Endodermal cell (in vitro differentiated cells): Measurements from ENCODE around the gene LPP. TPM values are rescaled to one million over a fixed set of nuclear protein-coding genes. Genes with fewer than 3 reads are reported as not detected.

Experiments used
- DNase-seq: peaks from one replicate; pipeline ENCODE4 v3.0.0-alpha.2; 2017
- H3K27ac ChIP-seq: 2 replicates; pipeline ENCODE4 v1.5.1; 2013; ENCODE audit warnings: mild to moderate bottlenecking, low read depth, low read length, moderate library complexity
- H3K27me3 ChIP-seq: 2 replicates; pipeline ENCODE4 v1.6.1; 2013; ENCODE audit warnings: mild to moderate bottlenecking, low read length, moderate library complexity; ENCODE audit not compliant: insufficient read depth, control insufficient read depth, poor library complexity, severe bottlenecking
- H3K36me3 ChIP-seq: 2 replicates; pipeline ENCODE4 v1.7.0; 2013; ENCODE audit warnings: mild to moderate bottlenecking, low read length, moderate library complexity; ENCODE audit not compliant: control insufficient read depth, insufficient read depth
- H3K4me1 ChIP-seq: one replicate; pipeline ENCODE4 v1.7.0; 2013; ENCODE audit warnings: low read length; ENCODE audit not compliant: control insufficient read depth, insufficient read depth
- H3K4me3 ChIP-seq: 2 replicates; pipeline ENCODE4 v1.5.1; 2013; ENCODE audit warnings: mild to moderate bottlenecking, low read length, moderate library complexity
- H3K9ac ChIP-seq: 2 replicates; pipeline ENCODE4 v1.6.1; 2013; ENCODE audit warnings: mild to moderate bottlenecking, low read length, moderate library complexity; ENCODE audit not compliant: poor library complexity, severe bottlenecking; ENCODE audit errors: extremely low read depth
- H3K9me3 ChIP-seq: 2 replicates; pipeline ENCODE4 v1.6.1; 2013; ENCODE audit warnings: mild to moderate bottlenecking, low read length, moderate library complexity; ENCODE audit not compliant: control insufficient read depth
- H3K27ac Mint-ChIP-seq: 2 replicates; pipeline ENCODE4 v1.8.0; 2020; ENCODE audit warnings: mixed read lengths
- H3K27me3 Mint-ChIP-seq: 2 replicates; pipeline ENCODE4 v1.8.0; 2021; ENCODE audit warnings: mild to moderate bottlenecking, mixed read lengths; ENCODE audit not compliant: insufficient read depth
- H3K36me3 Mint-ChIP-seq: 2 replicates; pipeline ENCODE4 v1.8.0; 2020; ENCODE audit warnings: low read depth, mixed read lengths
- H3K4me1 Mint-ChIP-seq: 2 replicates; pipeline ENCODE4 v1.8.0; 2020; ENCODE audit warnings: mixed read lengths
- H3K4me3 Mint-ChIP-seq: 2 replicates; pipeline ENCODE4 v1.8.0; 2020; ENCODE audit warnings: mild to moderate bottlenecking, moderate library complexity, mixed read lengths
- H3K9me3 Mint-ChIP-seq: 2 replicates; pipeline ENCODE4 v1.8.0; 2020; ENCODE audit warnings: mild to moderate bottlenecking, mixed read lengths
- CTCF ChIP-seq: fragments of 200-600 bp; sonication (generic); conservative IDR thresholded peaks from 2 replicates; pipeline ENCODE4 v1.5.0; 2021; ENCODE audit warnings: antibody characterized with exemption, mild to moderate bottlenecking
- WGBS, 2 experiments: methylation state at CpG; one replicate each; pipeline versions ENCODE4 v1.1.5 to v1.1.7; 2013; ENCODE audit warnings: missing lambda C conversion rate in 2 of 2, mixed read lengths in 1 of 2; ENCODE audit not compliant: insufficient coverage in 1 of 2, insufficient read length in 1 of 2; 5-methylcytosine and 5-hydroxymethylcytosine counted together
- total RNA-seq, 2 donors: library from RNA; stranded (reverse); fragmentation: NEBNext Ultra II Directional in 1 of 2; extraction: Animal tissue kit (Norgen Biotek cat#: 25700) in 1 of 2; gene quantifications; 2 replicates in 1 of 2; 3 replicates in 1 of 2; pipeline ENCODE4 v1.2.1, GENCODE V29; 2021

The LPP gene
- total RNA-seq, 2 donors from 2014 or later = 78.0 to 105 TPM

DNA sequence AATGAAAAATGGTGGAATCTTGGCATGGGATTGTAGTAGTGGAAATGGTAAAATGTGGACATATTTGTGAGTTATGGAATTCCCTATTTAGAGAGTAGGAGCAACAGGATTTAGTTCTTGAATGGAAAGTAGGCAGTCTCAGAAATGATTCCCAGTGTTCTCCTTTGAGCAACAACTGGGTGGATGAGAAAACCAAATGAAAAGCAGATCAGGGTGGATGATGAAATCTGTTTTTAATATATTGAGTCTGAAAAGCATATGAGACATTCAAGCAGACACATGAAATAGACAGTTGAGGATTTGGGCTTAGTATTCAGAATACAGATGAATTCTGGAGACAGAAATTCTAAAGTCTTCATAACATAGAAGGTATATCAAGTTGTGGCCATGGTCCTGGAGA is 451.3 kb downstream of the LPP start:
- Histone ChIP-seq H3K4me1 (no peaks in the 10 kb centered on the region), H3K4me3 (no peak overlapping the region), H3K27me3 (no peaks in the 10 kb centered on the region), H3K36me3 (peaks cover 23% of the 10 kb centered on the region), H3K9ac (no peak overlapping the region), H3K27ac (no peak overlapping the region), H3K9me3 (peaks cover 7% of the 10 kb centered on the region)
- no peaks in the 10 kb centered on the region for H3K4me1 Mint-ChIP-seq
- peaks cover 18% of the 10 kb centered on the region for H3K36me3 Mint-ChIP-seq
- no peak overlapping the region for H3K27ac Mint-ChIP-seq
- H3K4me3 Mint-ChIP-seq = no peak overlapping the region
- H3K27me3 Mint-ChIP-seq = no peaks in the 10 kb centered on the region
- peaks cover 8% of the 10 kb centered on the region for H3K9me3 Mint-ChIP-seq
- no peak for TF ChIP-seq CTCF
- DNase-seq = no peak

- Histone ChIP-seq H3K36me3 (peaks cover 30% of the 10 kb centered on the region), H3K9me3 (peaks cover 7% of the 10 kb centered on the region), H3K4me3 (no peak overlapping the region), H3K9ac (no peak overlapping the region), H3K27me3 (no peaks in the 10 kb centered on the region), H3K27ac (no peak overlapping the region), H3K4me1 (no peaks in the 10 kb centered on the region)
- Mint-ChIP-seq H3K9me3 (peaks cover 8% of the 10 kb centered on the region), H3K4me3 (no peak overlapping the region), H3K27me3 (no peaks in the 10 kb centered on the region), H3K27ac (no peak overlapping the region), H3K4me1 (no peaks in the 10 kb centered on the region), H3K36me3 (peaks cover 23% of the 10 kb centered on the region)
- DNase-seq = no peak
- WGBS, 2 experiments = 87 to 92% methylated on average over 3 to 5 of the region's 5 CpGs
- TF ChIP-seq CTCF = no peak
Measured at GRCh38 chr3:188605905-188606304, 451.9 kb downstream of the LPP start.

DNA sequence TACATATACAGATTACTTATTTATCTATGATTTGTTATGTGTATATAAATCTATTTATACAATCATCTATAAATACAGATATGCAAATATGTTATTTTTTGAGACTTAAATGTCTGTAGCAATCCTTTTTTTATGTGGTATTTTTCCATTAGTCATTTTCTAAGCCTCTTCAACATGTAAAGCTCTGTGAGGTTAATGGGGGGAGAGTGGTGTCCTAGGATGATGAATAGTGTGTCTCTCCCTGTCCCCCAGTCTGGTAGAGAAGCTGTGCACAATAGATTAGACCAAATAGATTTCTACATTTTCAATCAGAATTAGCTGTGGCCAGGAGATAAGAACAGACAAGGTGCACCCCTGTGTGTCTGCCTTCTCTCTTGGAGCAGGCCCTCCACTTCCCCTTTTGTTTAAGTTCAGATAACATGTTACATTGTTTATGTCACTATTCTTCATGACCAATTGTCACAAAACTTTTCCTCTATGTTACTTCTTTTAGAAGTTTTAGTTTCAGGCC is 453.9 kb downstream of the LPP start:
- Mint-ChIP-seq H3K4me1 (no peaks in the 10 kb centered on the region), H3K4me3 (no peak overlapping the region), H3K27ac (no peak overlapping the region), H3K27me3 (no peaks in the 10 kb centered on the region), H3K9me3 (peaks cover 8% of the 10 kb centered on the region), H3K36me3 (peaks cover 23% of the 10 kb centered on the region)
- H3K36me3 ChIP-seq = peaks cover 34% of the 10 kb centered on the region
- peaks cover 7% of the 10 kb centered on the region for H3K9me3 ChIP-seq
- H3K27me3 ChIP-seq = no peaks in the 10 kb centered on the region
- no peak overlapping the region for H3K27ac ChIP-seq
- no peak overlapping the region for H3K4me3 ChIP-seq
- H3K4me1 ChIP-seq = no peaks in the 10 kb centered on the region
- TF ChIP-seq CTCF = no peak
- no peak overlapping the region for H3K9ac ChIP-seq
- DNase-seq = no peak
